Limb (tissue), 2 donors: ENCODE results near the gene NLRX1.
"Not testable (repeated sequence)": the region's sequence is repeated elsewhere in the genome, so short reads cannot be mapped to it uniquely, and the experiment has no call there.

ENCODE experiments used
- DNase-seq, 2 donors: peaks; one replicate each; pipeline ENCODE4 v3.0.0-alpha.2; 2016; ENCODE audit errors: extremely low spot score in 2 of 2

NLRX1 gene

GRCh38 chr11:119207415-119207960, 39.0 kb downstream of the NLRX1 start:
- DNase-seq = no peak

GRCh38 chr11:119209186-119209585, 40.7 kb downstream of the NLRX1 start:
- no peak for DNase-seq

- DNase-seq = no peak
Measured at GRCh38 chr11:119210050-119210449, 41.5 kb downstream of the NLRX1 start.

- no peak for DNase-seq
Measured at GRCh38 chr11:119218141-119218878, 49.8 kb downstream of the NLRX1 start.

- DNase-seq = peak in 1 of 2 donors; percentile 62
Measured at GRCh38 chr11:119222308-119222707, 53.8 kb downstream of the NLRX1 start.

GRCh38 chr11:119222891-119223290, 54.4 kb downstream of the NLRX1 start:
- DNase-seq = no peak

- no peak for DNase-seq
Measured at GRCh38 chr11:119223856-119224255, 55.3 kb downstream of the NLRX1 start.

GRCh38 chr11:119228535-119229287, 60.2 kb downstream of the NLRX1 start:
- not testable (repeated sequence) for DNase-seq

- no peak for DNase-seq
Measured at GRCh38 chr11:119229288-119229672, 60.8 kb downstream of the NLRX1 start.

GRCh38 chr11:119229741-119230140, 61.2 kb downstream of the NLRX1 start:
- no peak for DNase-seq
